SK-N-SH (cell line): Measurements from ENCODE around the gene MAN1A2. TPM values are rescaled to one million over a fixed set of nuclear protein-coding genes. Genes with fewer than 3 reads are reported as not detected.

Experiments used
- CTCF ChIA-PET: fragments of 300-600, 350-600 bp; formaldehyde crosslinking; extraction: SDS; loops from one replicate; lab custom pipeline; 2021; lab: Yijun Ruan, JAX
- POLR2A ChIA-PET: fragments of 350-600 bp; sonication (Branson Sonifier 250); formaldehyde crosslinking; extraction: SDS; loops from one replicate; lab custom pipeline; 2020; ENCODE audit warnings: antibody characterized with exemption, inconsistent platforms; lab: Yijun Ruan, JAX
- DNase-seq: peaks from one replicate; pipeline ENCODE4 v3.0.0; 2012
- H2AFZ ChIP-seq: fragments of 200-600 bp; sonication (generic); 2 replicates; pipeline ENCODE4 v1.8.1; 2016; ENCODE audit warnings: antibody characterized with exemption, mild to moderate bottlenecking, low read depth
- H3F3A ChIP-seq: fragments of 200-600 bp; sonication (generic); replicated peaks from 2 replicates; pipeline ENCODE3; 2016; ENCODE audit warnings: antibody characterized with exemption, mild to moderate bottlenecking; ENCODE audit not compliant: insufficient read depth
- H3K27ac ChIP-seq, 2 experiments: fragments of 200-500 bp in 1 of 2; fragments of 200-600 bp in 1 of 2; sonication (Bioruptor generic) in 1 of 2; sonication (generic), shearing (Covaris generic) in 1 of 2; 2 replicates each; pipeline versions ENCODE4 v1.5.1 to v1.6.1; 2014 to 2016; ENCODE audit warnings: low read depth in 2 of 2, inconsistent platforms in 1 of 2, low read length in 1 of 2, mild to moderate bottlenecking in 1 of 2, mixed read lengths in 1 of 2
- H3K27me3 ChIP-seq: fragments of 200-600 bp; sonication (generic), shearing (Covaris generic); 2 replicates; pipeline ENCODE4 v1.6.1; 2016; ENCODE audit warnings: mixed run types; ENCODE audit not compliant: insufficient read depth
- H3K36me3 ChIP-seq, 2 experiments: fragments of 200-500 bp in 1 of 2; fragments of 200-600 bp in 1 of 2; sonication (Bioruptor generic) in 1 of 2; sonication (generic) in 1 of 2; replicated peaks in 1 of 2; 2 replicates each; pipeline versions ENCODE3 to v1.5.1; 2014 to 2016; ENCODE audit warnings: low read length in 1 of 2, mild to moderate bottlenecking in 1 of 2; ENCODE audit not compliant: insufficient read depth in 2 of 2, control insufficient read depth in 1 of 2
- H3K4me1 ChIP-seq, 2 experiments: fragments of 200-500 bp in 1 of 2; fragments of 200-600 bp in 1 of 2; sonication (Bioruptor generic) in 1 of 2; sonication (generic), shearing (Covaris generic) in 1 of 2; 2 replicates each; pipeline versions ENCODE4 v1.5.1 to v1.6.1; 2014 to 2016; ENCODE audit warnings: low read depth in 1 of 2, low read length in 1 of 2, mixed run types in 1 of 2; ENCODE audit not compliant: insufficient read depth in 2 of 2, control insufficient read depth in 1 of 2
- H3K4me2 ChIP-seq: fragments of 200-600 bp; sonication (generic), shearing (Covaris generic); 2 replicates; pipeline ENCODE4 v1.6.1; 2017; ENCODE audit warnings: mixed run types
- H3K4me3 ChIP-seq, 2 experiments: fragments of 200-500 bp in 1 of 2; fragments of 200-600 bp in 1 of 2; sonication (Bioruptor generic) in 1 of 2; sonication (generic), shearing (Covaris generic) in 1 of 2; 2 replicates each; pipeline versions ENCODE4 v1.5.1 to v1.8.1; 2014 to 2016; ENCODE audit warnings: low read depth in 2 of 2, inconsistent platforms in 1 of 2, low read length in 1 of 2, mild to moderate bottlenecking in 1 of 2, mixed read lengths in 1 of 2, moderate library complexity in 1 of 2
- H3K79me2 ChIP-seq: fragments of 200-600 bp; sonication (generic); 2 replicates; pipeline ENCODE4 v1.8.1; 2017; ENCODE audit warnings: mild to moderate bottlenecking; ENCODE audit not compliant: insufficient read depth
- H3K9ac ChIP-seq: fragments of 200-600 bp; sonication (generic); 2 replicates; pipeline ENCODE4 v1.6.1; 2017; ENCODE audit warnings: mixed run types
- H3K9me2 ChIP-seq: fragments of 200-600 bp; sonication (generic); 2 replicates; pipeline ENCODE4 v1.6.1; 2017; ENCODE audit warnings: mixed run types
- H3K9me3 ChIP-seq: fragments of 200-600 bp; sonication (generic); 2 replicates; pipeline ENCODE4 v1.6.1; 2017; ENCODE audit warnings: mixed run types, mild to moderate bottlenecking, moderate library complexity
- H4K20me1 ChIP-seq: fragments of 200-600 bp; sonication (generic); 2 replicates; pipeline ENCODE4 v1.6.1; 2017; ENCODE audit warnings: mild to moderate bottlenecking, mixed run types; ENCODE audit not compliant: insufficient read depth
- FOXJ3 ChIP-seq: sonication (generic); formaldehyde crosslinking; IDR thresholded peaks from 2 replicates; pipeline ENCODE4 v1.5.1; 2020; ENCODE audit warnings: mild to moderate bottlenecking, missing genetic modification reagents
- FOXM1 ChIP-seq: IDR thresholded peaks from 2 replicates; pipeline ENCODE4 v1.4.0; 2012; ENCODE audit warnings: low read depth, mild to moderate bottlenecking
- GATA2 ChIP-seq: sonication (generic); formaldehyde crosslinking; IDR thresholded peaks from 2 replicates; pipeline ENCODE4 v1.5.0; 2020; ENCODE audit warnings: mild to moderate bottlenecking, missing genetic modification reagents
- IRF3 ChIP-seq: fragments of 150-350 bp; IDR thresholded peaks from 2 replicates; pipeline ENCODE4 v1.6.1; 2016; ENCODE audit warnings: mild to moderate bottlenecking, low read depth, low read length
- MAX ChIP-seq: IDR thresholded peaks from 2 replicates; pipeline ENCODE4 v1.4.0; 2012; ENCODE audit warnings: low read depth
- NFIC ChIP-seq: IDR thresholded peaks from 2 replicates; pipeline ENCODE4 v1.4.0; 2012; ENCODE audit warnings: borderline replicate concordance
- NRF1 ChIP-seq: IDR thresholded peaks from 2 replicates; pipeline ENCODE4 v1.6.1; 2012; ENCODE audit warnings: low read depth, mild to moderate bottlenecking, low read length
- PBX3 ChIP-seq: IDR thresholded peaks from 2 replicates; pipeline ENCODE4; 2012
- POLR2AphosphoS5 ChIP-seq: IDR thresholded peaks from 2 replicates; pipeline ENCODE4 v1.6.1; 2012; ENCODE audit warnings: low read depth, low read length
- RAD21 ChIP-seq: IDR thresholded peaks from 2 replicates; pipeline ENCODE4 v1.6.1; 2012; ENCODE audit warnings: mild to moderate bottlenecking, low read length
- RFX5 ChIP-seq: IDR thresholded peaks from 2 replicates; pipeline ENCODE4 v1.6.1; 2012; ENCODE audit warnings: mild to moderate bottlenecking, improper control_type of control experiment, low read length
- RXRA ChIP-seq: IDR thresholded peaks from 2 replicates; pipeline ENCODE4 v1.4.0; 2012; ENCODE audit warnings: low read depth, mild to moderate bottlenecking, borderline replicate concordance
- TAF1 ChIP-seq: IDR thresholded peaks from 2 replicates; pipeline ENCODE4 v1.6.1; 2012; ENCODE audit warnings: low read depth, mild to moderate bottlenecking, low read length, moderate library complexity, borderline replicate concordance
- TCF12 ChIP-seq: IDR thresholded peaks from 2 replicates; pipeline ENCODE4 v1.4.0; 2012
- TEAD4 ChIP-seq: IDR thresholded peaks from 2 replicates; pipeline ENCODE4 v1.4.0; 2012; ENCODE audit warnings: mild to moderate bottlenecking, borderline replicate concordance; ENCODE audit not compliant: insufficient read depth
- USF2 ChIP-seq: fragments of 150-350 bp; IDR thresholded peaks from 2 replicates; pipeline ENCODE4 v1.6.1; 2017; ENCODE audit warnings: antibody characterized with exemption, low read length, low read depth, borderline replicate concordance
- YY1 ChIP-seq: IDR thresholded peaks from 2 replicates; pipeline ENCODE4 v1.4.0; 2012; ENCODE audit warnings: low read depth, mild to moderate bottlenecking
- ZBTB33 ChIP-seq: IDR thresholded peaks from 2 replicates; pipeline ENCODE4 v1.4.0; 2012; ENCODE audit warnings: low read depth, borderline replicate concordance
- WGBS: methylation state at CpG from one replicate; pipeline ENCODE4 v1.1.6; 2017; ENCODE audit warnings: low lambda C conversion rate; 5-methylcytosine and 5-hydroxymethylcytosine counted together
- polyA plus RNA-seq, 3 experiments: library from polyadenylated mRNA; depleted of rRNA; stranded (reverse); fragments of >200 nt; gene quantifications; 2 replicates each; pipeline ENCODE4 v1.2.3, GENCODE V29; 2012
- TF ChIP-seq, protein P1 (sequence below): fragments of 200-600 bp; sonication (generic); IDR thresholded peaks from 2 replicates; pipeline ENCODE4 v1.6.1; 2017; ENCODE audit warnings: antibody characterized with exemption, mild to moderate bottlenecking, moderate library complexity
- TF ChIP-seq, protein P2 (sequence below): IDR thresholded peaks from 2 replicates; pipeline ENCODE4 v1.6.1; 2012; ENCODE audit warnings: mild to moderate bottlenecking, low read depth, low read length, moderate library complexity

The MAN1A2 gene
- polyA plus RNA-seq, 1 of the 3 experiments (the other 2 are of a cell fraction) = 6.0 TPM

DNA sequence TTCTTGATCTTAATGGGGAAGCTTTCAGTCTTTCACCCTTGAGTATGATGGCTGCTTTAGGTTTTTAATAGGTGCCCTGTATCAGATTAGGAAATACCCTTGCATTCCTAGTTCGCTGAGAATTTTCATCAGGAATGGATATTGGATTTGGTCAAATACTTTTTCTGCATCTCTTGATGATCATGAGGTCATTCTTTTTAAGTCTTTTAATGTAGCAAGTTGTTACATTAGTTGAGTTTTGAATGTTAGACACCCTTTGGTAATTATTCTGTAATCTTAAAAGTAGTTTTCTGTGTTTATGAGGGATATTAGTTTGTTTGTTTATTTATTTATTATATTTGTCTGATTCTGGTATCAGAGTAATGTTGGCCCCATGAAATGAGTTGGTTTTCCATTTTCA is 22.5 kb downstream of the MAN1A2 start (continued):
- TF ChIP-seq PBX3 (no peak), NFIC (no peak), USF2 (no peak), RAD21 (no peak), GATA2 (CRISPR knock-in tag) (no peak), TEAD4 (no peak), TCF12 (no peak)
- TF ChIP-seq, protein P1, sequence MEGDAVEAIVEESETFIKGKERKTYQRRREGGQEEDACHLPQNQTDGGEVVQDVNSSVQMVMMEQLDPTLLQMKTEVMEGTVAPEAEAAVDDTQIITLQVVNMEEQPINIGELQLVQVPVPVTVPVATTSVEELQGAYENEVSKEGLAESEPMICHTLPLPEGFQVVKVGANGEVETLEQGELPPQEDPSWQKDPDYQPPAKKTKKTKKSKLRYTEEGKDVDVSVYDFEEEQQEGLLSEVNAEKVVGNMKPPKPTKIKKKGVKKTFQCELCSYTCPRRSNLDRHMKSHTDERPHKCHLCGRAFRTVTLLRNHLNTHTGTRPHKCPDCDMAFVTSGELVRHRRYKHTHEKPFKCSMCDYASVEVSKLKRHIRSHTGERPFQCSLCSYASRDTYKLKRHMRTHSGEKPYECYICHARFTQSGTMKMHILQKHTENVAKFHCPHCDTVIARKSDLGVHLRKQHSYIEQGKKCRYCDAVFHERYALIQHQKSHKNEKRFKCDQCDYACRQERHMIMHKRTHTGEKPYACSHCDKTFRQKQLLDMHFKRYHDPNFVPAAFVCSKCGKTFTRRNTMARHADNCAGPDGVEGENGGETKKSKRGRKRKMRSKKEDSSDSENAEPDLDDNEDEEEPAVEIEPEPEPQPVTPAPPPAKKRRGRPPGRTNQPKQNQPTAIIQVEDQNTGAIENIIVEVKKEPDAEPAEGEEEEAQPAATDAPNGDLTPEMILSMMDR = no peak

GRCh38 chr1:117392771-117393170 is 25.5 kb downstream of the MAN1A2 start:
- H3K36me3 ChIP-seq = no peaks in the 10 kb centered on the region
- no peak for DNase-seq
- peaks cover 32% of the 10 kb centered on the region for H4K20me1 ChIP-seq
- H3K27me3 ChIP-seq = no peaks in the 10 kb centered on the region
- H3K27ac ChIP-seq = no peak overlapping the region
- POLR2A ChIA-PET = no interaction called here
- H3K9ac ChIP-seq = no peak overlapping the region
- H3K4me3 ChIP-seq = no peak overlapping the region
- peaks cover 63% of the 10 kb centered on the region for H3K79me2 ChIP-seq
- H3K9me2 ChIP-seq = no peaks in the 10 kb centered on the region
- H2AFZ ChIP-seq = no peak overlapping the region
- peaks cover 0 to 4% of the 10 kb centered on the region in 2 experiments; a peak in 2 of 4 replicates for H3K4me1 ChIP-seq
- CTCF ChIA-PET = no interaction called here
- no peaks in the 10 kb centered on the region for H3K9me3 ChIP-seq
- H3K4me2 ChIP-seq = no peak overlapping the region
- WGBS = 90% methylated on average over 1 of the region's 1 CpG
- H3F3A ChIP-seq = no peaks in the 10 kb centered on the region
- TF ChIP-seq POLR2AphosphoS5 (no peak), FOXM1 (no peak), RXRA (no peak), ZBTB33 (no peak), RFX5 (no peak), NRF1 (no peak), YY1 (no peak), USF2 (no peak), TEAD4 (no peak), IRF3 (no peak), TAF1 (no peak), GATA2 (CRISPR knock-in tag) (no peak), MAX (no peak), FOXJ3 (CRISPR knock-in tag) (no peak)
- TF ChIP-seq, protein P2, sequence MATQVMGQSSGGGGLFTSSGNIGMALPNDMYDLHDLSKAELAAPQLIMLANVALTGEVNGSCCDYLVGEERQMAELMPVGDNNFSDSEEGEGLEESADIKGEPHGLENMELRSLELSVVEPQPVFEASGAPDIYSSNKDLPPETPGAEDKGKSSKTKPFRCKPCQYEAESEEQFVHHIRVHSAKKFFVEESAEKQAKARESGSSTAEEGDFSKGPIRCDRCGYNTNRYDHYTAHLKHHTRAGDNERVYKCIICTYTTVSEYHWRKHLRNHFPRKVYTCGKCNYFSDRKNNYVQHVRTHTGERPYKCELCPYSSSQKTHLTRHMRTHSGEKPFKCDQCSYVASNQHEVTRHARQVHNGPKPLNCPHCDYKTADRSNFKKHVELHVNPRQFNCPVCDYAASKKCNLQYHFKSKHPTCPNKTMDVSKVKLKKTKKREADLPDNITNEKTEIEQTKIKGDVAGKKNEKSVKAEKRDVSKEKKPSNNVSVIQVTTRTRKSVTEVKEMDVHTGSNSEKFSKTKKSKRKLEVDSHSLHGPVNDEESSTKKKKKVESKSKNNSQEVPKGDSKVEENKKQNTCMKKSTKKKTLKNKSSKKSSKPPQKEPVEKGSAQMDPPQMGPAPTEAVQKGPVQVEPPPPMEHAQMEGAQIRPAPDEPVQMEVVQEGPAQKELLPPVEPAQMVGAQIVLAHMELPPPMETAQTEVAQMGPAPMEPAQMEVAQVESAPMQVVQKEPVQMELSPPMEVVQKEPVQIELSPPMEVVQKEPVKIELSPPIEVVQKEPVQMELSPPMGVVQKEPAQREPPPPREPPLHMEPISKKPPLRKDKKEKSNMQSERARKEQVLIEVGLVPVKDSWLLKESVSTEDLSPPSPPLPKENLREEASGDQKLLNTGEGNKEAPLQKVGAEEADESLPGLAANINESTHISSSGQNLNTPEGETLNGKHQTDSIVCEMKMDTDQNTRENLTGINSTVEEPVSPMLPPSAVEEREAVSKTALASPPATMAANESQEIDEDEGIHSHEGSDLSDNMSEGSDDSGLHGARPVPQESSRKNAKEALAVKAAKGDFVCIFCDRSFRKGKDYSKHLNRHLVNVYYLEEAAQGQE = no peak
